HG03521 (cell line): Measurements from ENCODE around the gene RASL11A.
"Not testable (repeated sequence)": the region's sequence is repeated elsewhere in the genome, so short reads cannot be mapped to it uniquely, and the experiment has no call there.

Source experiments
- ATAC-seq: cut with Tn5 transposase; IDR thresholded peaks from one replicate; pipeline ENCODE4 v1.9.1; 2021; ENCODE audit warnings: mild to moderate bottlenecking, moderate library complexity; ENCODE audit not compliant: unreplicated experiment

The RASL11A gene

DNA sequence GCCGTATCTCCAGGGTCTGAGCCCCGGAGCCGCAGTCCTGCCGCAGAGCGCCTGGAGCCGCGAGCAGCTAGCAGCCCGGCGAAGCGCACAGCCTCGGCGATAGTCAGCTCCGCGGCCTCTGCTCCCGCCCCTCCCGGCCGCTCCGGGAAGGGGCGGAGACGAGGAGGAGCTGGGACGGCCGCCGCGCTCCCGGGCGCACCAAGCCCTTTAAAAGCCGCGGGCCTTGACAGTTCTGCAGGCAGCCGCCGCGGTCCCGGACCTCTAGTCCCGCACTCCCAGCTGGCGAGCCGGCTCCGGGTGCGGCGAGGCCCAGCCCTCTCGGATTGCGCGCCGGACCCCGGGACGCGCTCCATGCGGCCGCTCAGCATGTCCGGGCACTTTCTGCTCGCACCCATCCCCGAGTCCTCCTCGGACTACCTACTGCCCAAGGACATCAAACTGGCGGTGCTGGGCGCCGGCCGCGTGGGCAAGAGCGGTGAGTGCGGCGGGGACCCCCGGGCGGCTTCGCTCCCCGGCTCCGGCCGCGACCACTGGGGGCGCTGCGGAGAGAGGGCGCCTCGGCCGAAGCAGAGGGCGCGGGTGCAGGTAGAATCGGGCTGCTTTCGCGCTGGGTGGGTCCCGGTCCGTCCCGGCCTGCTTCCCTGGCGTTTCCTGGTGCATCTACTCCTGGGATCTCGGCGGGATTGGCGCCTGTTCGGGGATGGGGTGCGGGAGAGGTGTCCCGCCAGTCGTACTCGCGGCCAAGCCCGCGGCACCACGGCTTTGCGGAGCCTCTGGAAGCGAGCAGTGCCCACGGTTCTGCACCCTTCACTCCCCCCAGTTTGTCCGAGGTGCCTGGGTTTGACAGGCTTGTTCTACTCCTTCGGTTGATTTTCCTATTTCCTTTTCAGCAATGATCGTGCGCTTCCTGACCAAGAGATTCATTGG lies at the start of gene RASL11A:
RASL11A (plus strand) TSS at position 237 of the 927 bp plus-strand sequence; CDS start at position 352, 115 bp downstream.
- ATAC-seq: peak; percentile 72

GRCh38 chr13:27222100-27222499 lies 48.5 kb upstream of the RASL11A start:
- ATAC-seq: not testable (repeated sequence)

GRCh38 chr13:27226991-27227390 lies 43.6 kb upstream of the RASL11A start:
- no peak for ATAC-seq

- no peak for ATAC-seq
Measured at GRCh38 chr13:27228131-27228530, 42.5 kb upstream of the RASL11A start.

GRCh38 chr13:27229642-27230041 lies 41.0 kb upstream of the RASL11A start:
- no peak for ATAC-seq

- ATAC-seq: no peak
Measured at GRCh38 chr13:27233964-27234363, 36.7 kb upstream of the RASL11A start.

DNA sequence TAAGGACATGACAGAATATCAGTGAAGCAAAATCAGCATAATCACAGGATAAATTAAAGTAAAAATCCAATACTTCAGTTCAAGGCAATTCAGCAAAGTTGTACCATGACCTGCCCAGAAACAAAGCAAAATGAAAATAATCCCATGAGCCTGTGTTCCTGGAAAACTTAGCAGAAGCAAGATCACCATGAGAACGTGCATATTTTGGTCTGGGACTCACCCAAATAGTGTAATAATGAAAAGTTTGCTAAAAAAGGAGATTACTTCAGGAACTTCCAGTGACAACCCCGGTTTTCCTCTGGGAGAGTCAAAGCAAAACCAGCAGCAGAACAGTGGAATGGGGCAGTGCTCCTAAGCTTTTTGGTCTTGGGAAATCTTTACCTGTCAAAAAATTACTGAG lies 34.2 kb upstream of the RASL11A start:
- no peak for ATAC-seq

DNA sequence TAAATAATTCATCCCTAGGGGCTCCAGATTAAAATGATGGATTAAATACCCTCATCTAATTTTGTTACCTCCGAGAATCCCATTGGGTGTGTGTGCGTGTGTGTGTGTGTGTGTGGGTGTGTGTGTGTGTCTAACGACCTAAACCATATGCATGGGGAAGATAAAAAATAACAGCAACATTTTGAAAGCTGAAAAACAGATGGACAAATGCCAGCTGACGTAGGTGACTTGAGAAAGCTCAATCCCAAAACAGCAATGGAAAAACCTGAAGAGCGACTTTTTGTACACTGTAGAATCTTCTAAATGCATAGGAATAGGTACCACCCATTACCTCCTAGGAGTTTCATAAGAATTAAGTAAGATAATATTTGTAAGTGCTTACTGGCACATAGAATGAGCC lies 27.9 kb upstream of the RASL11A start:
- no peak for ATAC-seq

- ATAC-seq: no peak
Measured at GRCh38 chr13:27245610-27246009, 25.0 kb upstream of the RASL11A start.

- ATAC-seq: no peak
Measured at GRCh38 chr13:27250833-27251165, 19.8 kb upstream of the RASL11A start.

GRCh38 chr13:27251166-27252091 lies 19.2 kb upstream of the RASL11A start, which contains the start of gene RPL21:
Gene RPL21 (plus strand): TSS chr13:27251558. CDS start chr13:27253777, 2,219 bp downstream.
- peak; percentile 90 for ATAC-seq

DNA sequence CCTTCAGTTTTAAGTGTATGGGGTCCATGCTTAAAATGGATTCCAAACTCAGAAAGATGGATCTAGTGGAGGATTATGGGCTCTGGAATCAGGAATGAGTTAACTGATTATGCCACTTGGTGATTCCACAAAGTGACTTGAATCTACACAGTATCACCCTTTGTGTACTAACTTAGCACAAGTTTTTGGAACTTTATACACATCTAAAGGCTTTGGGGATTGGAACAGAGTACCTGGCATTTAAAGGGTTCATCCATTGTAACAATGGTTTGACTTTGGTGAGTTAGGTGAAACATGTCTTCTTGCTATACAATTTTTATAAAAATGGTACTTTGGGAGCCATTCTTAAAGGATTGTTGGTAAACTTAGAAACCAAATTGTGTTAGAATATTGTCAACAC lies 18.2 kb upstream of the RASL11A start:
- no peak for ATAC-seq

DNA sequence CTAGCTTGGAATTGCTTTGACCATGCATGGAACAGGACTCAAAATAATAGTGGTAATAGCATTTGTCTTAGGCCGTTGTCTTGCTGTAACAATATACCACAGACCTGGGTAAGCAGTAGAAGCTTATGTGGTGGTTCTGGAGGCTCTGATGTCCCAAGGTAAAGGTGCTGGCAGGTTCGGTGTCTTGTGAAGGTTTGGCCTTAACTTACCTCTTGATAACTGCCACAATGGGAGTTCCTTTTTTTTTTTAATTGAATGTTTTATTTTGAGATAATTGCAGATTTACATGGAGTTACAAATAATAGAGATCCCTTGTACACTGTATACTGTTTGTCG lies 13.4 kb upstream of the RASL11A start:
- no peak for ATAC-seq

GRCh38 chr13:27257648-27258253 lies 12.9 kb upstream of the RASL11A start:
- no peak for ATAC-seq

GRCh38 chr13:27258637-27259386 lies 11.8 kb upstream of the RASL11A start:
- ATAC-seq: no peak

DNA sequence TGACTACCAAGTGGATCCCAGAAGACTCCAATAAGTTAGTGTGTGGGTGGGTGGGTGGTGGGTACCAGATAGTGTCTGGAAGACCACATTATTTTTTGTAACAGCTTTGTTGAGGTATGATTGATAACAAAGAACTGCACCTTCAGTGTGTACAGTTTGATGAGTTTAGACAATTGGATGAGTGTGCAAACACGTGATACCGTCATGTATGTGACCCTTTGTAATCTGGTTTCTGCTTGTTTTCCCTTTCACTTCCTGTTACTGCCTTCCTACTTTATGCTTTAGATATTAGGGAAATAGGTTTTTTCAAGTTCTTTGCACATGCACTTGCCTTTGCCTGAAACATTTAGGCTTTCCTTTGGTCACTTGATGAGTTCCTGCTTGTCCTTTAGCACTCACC lies 10.8 kb upstream of the RASL11A start:
- ATAC-seq: no peak

- ATAC-seq: no peak
Measured at GRCh38 chr13:27261396-27261795, 9.2 kb upstream of the RASL11A start.

DNA sequence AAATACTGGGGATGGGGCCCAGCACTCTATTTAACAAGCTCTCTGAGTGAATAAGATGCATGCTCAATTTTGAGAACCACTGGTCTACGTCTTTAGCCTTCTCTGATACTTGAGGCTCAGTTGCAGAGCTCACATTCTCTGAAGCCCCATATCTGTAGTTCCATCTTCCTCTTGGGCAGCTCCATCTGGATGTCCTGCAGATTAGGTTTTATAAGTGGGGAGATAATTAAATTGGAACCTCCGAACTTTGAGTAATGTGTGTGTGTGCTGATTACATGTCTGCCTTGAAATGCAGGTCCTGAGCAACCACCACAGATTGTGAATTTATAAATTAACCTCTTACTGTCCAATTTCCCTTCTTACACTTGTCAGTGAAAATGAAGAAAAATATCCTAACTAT lies 7.2 kb upstream of the RASL11A start:
- no peak for ATAC-seq

GRCh38 chr13:27264181-27264580 lies 6.4 kb upstream of the RASL11A start:
- no peak for ATAC-seq

GRCh38 chr13:27264648-27265047 lies 6.0 kb upstream of the RASL11A start:
- no peak for ATAC-seq

DNA sequence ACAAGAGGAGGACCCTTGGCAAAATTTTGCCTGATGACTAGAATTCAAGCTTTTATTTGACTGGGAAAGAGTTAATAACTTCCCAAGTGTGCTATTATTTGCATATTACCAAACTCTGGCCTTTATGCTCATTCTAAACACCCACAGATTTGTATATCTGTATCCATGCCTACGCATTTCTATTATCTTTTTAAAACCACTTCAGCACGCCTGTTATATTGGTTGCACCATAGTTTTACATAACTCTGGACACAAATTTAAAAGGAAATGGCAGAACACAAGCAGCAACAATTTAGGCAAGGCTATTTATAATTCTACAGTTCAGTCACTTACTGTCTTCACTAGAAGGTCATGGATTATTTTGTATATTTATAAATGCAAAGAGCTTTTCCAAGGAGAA lies 3.7 kb upstream of the RASL11A start:
- ATAC-seq: no peak
